GM12878 (cell line): ENCODE data around the gene PRSS35. TPM values are rescaled to one million over a fixed set of nuclear protein-coding genes. Genes with fewer than 3 reads are reported as not detected.

Experiments used
- ATAC-seq: fragments of 200-7000 bp; cut with Tn5 transposase; 3 replicates; pipeline ENCODE4 v1.9.1; 2020; ENCODE audit warnings: mild to moderate bottlenecking, moderate library complexity
- BruUV-seq: library from RNA; stranded (reverse); fragments of 400-500 nt; replicated peaks from 2 replicates; lab custom pipeline; 2021; lab: Mats Ljungman, UMichigan
- CTCF ChIA-PET: fragments of 300-600 bp; sonication (Branson Sonifier 250); formaldehyde crosslinking; extraction: SDS; loops from one replicate; lab custom pipeline; 2021; ENCODE audit warnings: inconsistent platforms; lab: Yijun Ruan, JAX
- POLR2A ChIA-PET: fragments of 350-600 bp; formaldehyde crosslinking; extraction: SDS; loops from one replicate; lab custom pipeline; 2021; ENCODE audit warnings: inconsistent platforms; lab: Charles Lee
- RAD21 ChIA-PET: fragments of 300-600 bp; sonication (Branson Sonifier 250); formaldehyde crosslinking; loops from one replicate; lab custom pipeline; 2023; ENCODE audit warnings: antibody characterized with exemption; ENCODE audit not compliant: unreplicated experiment; lab: Charles Lee
- SMC1A ChIA-PET: fragments of 300-600 bp; sonication (Branson Sonifier 250); formaldehyde crosslinking; loops from one replicate; lab custom pipeline; 2023; ENCODE audit not compliant: unreplicated experiment, uncharacterized antibody; lab: Charles Lee
- DNase-seq: peaks from one replicate; pipeline ENCODE4 v3.0.0-alpha.2; 2011; ENCODE audit warnings: low read depth, low spot score
- FAIRE-seq: peaks from 3 replicates; lab custom pipeline; 2011; peaks lifted over from hg19 to GRCh38; lab: Jason Lieb, UNC
- H2AFZ ChIP-seq: 2 replicates; pipeline ENCODE4 v1.6.0; 2011; ENCODE audit warnings: low read depth, low read length, control low read depth; ENCODE audit not compliant: control insufficient read depth
- H3K27ac ChIP-seq: 2 replicates; pipeline ENCODE4 v1.5.1; 2011; ENCODE audit warnings: control low read depth; ENCODE audit not compliant: control insufficient read depth, insufficient read depth
- H3K27me3 ChIP-seq, 2 experiments: replicated peaks in 1 of 2; 2 replicates each; pipeline versions ENCODE4 v1.6.0 to v1.6.1; 2011; ENCODE audit warnings: low read length in 1 of 2; ENCODE audit not compliant: control insufficient read depth in 2 of 2, insufficient read depth in 2 of 2
- H3K36me3 ChIP-seq, 2 experiments: 2 replicates each; pipeline ENCODE4 v1.5.1; 2011; ENCODE audit warnings: low read length in 1 of 2; ENCODE audit not compliant: control insufficient read depth in 2 of 2, insufficient read depth in 2 of 2
- H3K4me1 ChIP-seq: 2 replicates; pipeline ENCODE4 v1.6.1; 2011; ENCODE audit warnings: mild to moderate bottlenecking, low read length, moderate library complexity, mixed read lengths; ENCODE audit not compliant: control insufficient read depth, insufficient read depth
- H3K4me2 ChIP-seq: 2 replicates; pipeline ENCODE4 v1.6.0; 2011; ENCODE audit warnings: control low read depth; ENCODE audit not compliant: control insufficient read depth, insufficient read depth
- H3K4me3 ChIP-seq: fragments of 200-600 bp; sonication (generic); 2 replicates; pipeline ENCODE4 v1.5.1; 2016
- H3K79me2 ChIP-seq: 2 replicates; pipeline ENCODE4 v1.6.0; 2011; ENCODE audit warnings: low read length; ENCODE audit not compliant: control insufficient read depth, insufficient read depth
- H3K9ac ChIP-seq: 2 replicates; pipeline ENCODE4 v1.8.0; 2011; ENCODE audit warnings: low read length, control low read depth, mixed read lengths; ENCODE audit not compliant: control insufficient read depth, insufficient read depth
- H3K9me3 ChIP-seq: replicated peaks from 3 replicates; pipeline ENCODE4 v1.5.1; 2011; ENCODE audit warnings: mild to moderate bottlenecking, low read length; ENCODE audit not compliant: control insufficient read depth, insufficient read depth
- H4K20me1 ChIP-seq: 2 replicates; pipeline ENCODE4 v1.6.0; 2011; ENCODE audit not compliant: control insufficient read depth, insufficient read depth
- BHLHE40 ChIP-seq, 2 experiments: fragments of 450-650 bp in 1 of 2; IDR thresholded peaks; 2 replicates each; pipeline ENCODE4 v1.6.1; 2011 to 2017; ENCODE audit warnings: low read depth in 2 of 2, borderline replicate concordance in 1 of 2, improper control_type of control experiment in 1 of 2, low read length in 1 of 2, mild to moderate bottlenecking in 1 of 2
- CBX3 ChIP-seq: fragments of 200-600 bp; sonication (generic); IDR thresholded peaks from 2 replicates; pipeline ENCODE4 v1.6.1; 2016; ENCODE audit warnings: low read depth, borderline replicate concordance
- CHD1 ChIP-seq: IDR thresholded peaks from 2 replicates; pipeline ENCODE4 v1.6.1; 2012; ENCODE audit warnings: low read depth, low read length, improper control_type of control experiment
- CREB1 ChIP-seq: IDR thresholded peaks from 2 replicates; pipeline ENCODE4 v1.6.1; 2012; ENCODE audit warnings: low read depth, mild to moderate bottlenecking, inconsistent platforms
- GATAD2B ChIP-seq: fragments of 450-650 bp; conservative IDR thresholded peaks from 2 replicates; pipeline ENCODE4 v1.6.1; 2017; ENCODE audit warnings: low read depth, mild to moderate bottlenecking, moderate library complexity
- HDGF ChIP-seq: fragments of 450-650 bp; IDR thresholded peaks from 2 replicates; pipeline ENCODE4 v1.6.1; 2016; ENCODE audit warnings: antibody characterized with exemption
- MTA2 ChIP-seq: fragments of 450-650 bp; IDR thresholded peaks from 2 replicates; pipeline ENCODE4 v1.6.1; 2016; ENCODE audit warnings: low read depth, mild to moderate bottlenecking, moderate library complexity
- MXI1 ChIP-seq: fragments of 150-350 bp; IDR thresholded peaks from 2 replicates; pipeline ENCODE4 v1.6.1; 2011; ENCODE audit warnings: low read depth, mild to moderate bottlenecking, inconsistent platforms, low read length, improper control_type of control experiment
- PAX8 ChIP-seq: fragments of 450-650 bp; IDR thresholded peaks from 2 replicates; pipeline ENCODE4 v1.6.1; 2017; ENCODE audit warnings: mild to moderate bottlenecking, moderate library complexity
- PKNOX1 ChIP-seq: fragments of 450-650 bp; IDR thresholded peaks from 2 replicates; pipeline ENCODE4 v1.6.1; 2016; ENCODE audit warnings: mild to moderate bottlenecking
- PRDM15 ChIP-seq: fragments of 450-650 bp; formaldehyde crosslinking; IDR thresholded peaks from 2 replicates; pipeline ENCODE4 v1.4.0; 2020; ENCODE audit warnings: mild to moderate bottlenecking, moderate library complexity
- SMAD1 ChIP-seq: fragments of 450-650 bp; IDR thresholded peaks from 2 replicates; pipeline ENCODE4 v1.6.1; 2018; ENCODE audit warnings: mild to moderate bottlenecking, low read depth; ENCODE audit not compliant: partially characterized antibody
- TAF1 ChIP-seq: IDR thresholded peaks from 2 replicates; pipeline ENCODE4 v1.6.1; 2011; ENCODE audit warnings: mild to moderate bottlenecking, low read depth, low read length, borderline replicate concordance
- ZBTB33 ChIP-seq: fragments of 450-650 bp; IDR thresholded peaks from 2 replicates; pipeline ENCODE4 v1.6.1; 2017; ENCODE audit warnings: mild to moderate bottlenecking
- ZNF622 ChIP-seq: fragments of 450-650 bp; IDR thresholded peaks from 2 replicates; pipeline ENCODE4 v1.6.1; 2017; ENCODE audit warnings: mild to moderate bottlenecking, inconsistent platforms
- WGBS: methylation state at CpG from one replicate; pipeline ENCODE4 v1.1.6; 2016; ENCODE audit warnings: low lambda C conversion rate; ENCODE audit not compliant: insufficient replicate concordance, insufficient coverage; ENCODE audit errors: missing lambda C conversion rate; 5-methylcytosine and 5-hydroxymethylcytosine counted together
- in situ Hi-C: fragments of 300-500 bp; cut with MboI; formaldehyde crosslinking; loops from 9 replicates; pipeline ENCODE4 v1.14.3; 2018; ENCODE audit warnings: mixed read lengths
- intact Hi-C: fragments of 100-400 bp; cut with micrococcal nuclease; formaldehyde crosslinking; loops from one replicate; pipeline ENCODE4 v1.14.2; 2022; ENCODE audit not compliant: unreplicated experiment
- polyA plus RNA-seq, 11 experiments: library from polyadenylated mRNA; depleted of rRNA in 4 of 11; unstranded in 6 of 11; stranded (reverse) in 5 of 11; fragments of >200 nt; fragmentation: Nextera tagmentation in 4 of 11; fragmentation: Illumina TruSeq in 1 of 11; extraction: Ambion mirVana in 4 of 11; extraction: Trizol in 1 of 11; gene quantifications; 1 replicate in 1 of 11; 2 replicates in 10 of 11; pipeline versions ENCODE4 v1.2.1 to v1.2.3, GENCODE V29; 2011 to 2016; ENCODE audit warnings: inconsistent platforms in 2 of 11, missing spikeins in 2 of 11, low read depth in 1 of 11
- total RNA-seq, 4 experiments: library from RNA; depleted of rRNA in 3 of 4; stranded (reverse); fragments of >200 nt in 3 of 4; fragmentation: Illumina TruSeq in 1 of 4; extraction: Trizol in 1 of 4; gene quantifications; 2 replicates each; pipeline versions ENCODE4 v1.2.1 to v1.2.3, GENCODE V29; 2013 to 2021

The PRSS35 gene
- total and polyA plus RNA-seq, 10 of the 15 experiments (the other 5 are each of a cell fraction or from before 2014, with no cell fraction given): not detected

GRCh38 chr6:83514466-83514865, 2.1 kb downstream of the PRSS35 start:
- SMC1A ChIA-PET: interaction anchor here (0.8 to 8.0 kb wide), 22 partner anchors 10 to 1243 kb away, joined by 3 to 158 read pairs (median 4); partner anchors contain the start of genes DOP1A and UBE3D
- CTCF ChIA-PET: interaction anchor here (0.9 to 15.2 kb wide), 31 partner anchors 7 to 1244 kb away, joined by 3 to 423 read pairs (median 5); partner anchors contain the start of genes DOP1A and UBE3D
- no peak overlapping the region for H3K4me2 ChIP-seq
- H3K4me1 ChIP-seq: no peaks in the 10 kb centered on the region
- no peak overlapping the region for H2AFZ ChIP-seq
- no peaks in the 10 kb centered on the region; a peak in 1 of 4 replicates for H3K27me3 ChIP-seq
- H3K9ac ChIP-seq: no peak overlapping the region
- TF ChIP-seq GATAD2B (no peak), CREB1 (no peak), MTA2 (no peak), CBX3 (no peak), ZNF622 (no peak), ZBTB33 (no peak), TAF1 (no peak), CHD1 (no peak), BHLHE40 (IDR thresholded peaks at IDR 0.05; ENCODE audit: borderline replicate concordance in 1 of 2, low read depth in 2 of 2, low read length in 1 of 2) (no peak), MXI1 (no peak), HDGF (no peak), PKNOX1 (no peak), PRDM15 (no peak), PAX8 (no peak), SMAD1 (no peak)
- in situ Hi-C loops (no loop called here), intact Hi-C loops (loop anchor here (2.0 kb wide), 1 partner anchor 448 kb away; the partner anchor contains the start of gene DOP1A)
- H3K36me3 ChIP-seq: no peaks in the 10 kb centered on the region
- peak; percentile 17; the same call in 2 of the 3 replicates for ATAC-seq
- POLR2A ChIA-PET: interaction anchor here (0.6 to 0.8 kb wide), 3 partner anchors 279 to 447 kb away, joined by 3 read pairs; partner anchors contain the start of gene DOP1A
- no peaks in the 10 kb centered on the region for H3K9me3 ChIP-seq
- no peaks in the 10 kb centered on the region for H4K20me1 ChIP-seq
- no peak overlapping the region for H3K27ac ChIP-seq
- H3K79me2 ChIP-seq: no peaks in the 10 kb centered on the region
- no peak for DNase-seq
- FAIRE-seq: no peak
- no TSS peak for BruUV-seq
- H3K4me3 ChIP-seq: no peak overlapping the region
- RAD21 ChIA-PET: interaction anchor here (0.7 to 6.9 kb wide), 14 partner anchors 10 to 457 kb away, joined by 3 to 103 read pairs (median 6); partner anchors contain the start of genes DOP1A and UBE3D
- 95% methylated on average over 1 of the region's 1 CpG for WGBS
